Right ventricle myocardium superior (tissue), 1 donor: ENCODE data around the gene TMOD3. TPM values are rescaled to one million over a fixed set of nuclear protein-coding genes. Genes with fewer than 3 reads are reported as not detected.

Experiments used
- ATAC-seq: fragments of 200-7000 bp; cut with Tn5 transposase; one replicate; pipeline ENCODE4 v1.9.1; 2020; ENCODE audit warnings: mild to moderate bottlenecking; ENCODE audit not compliant: poor library complexity
- DNase-seq: peaks from one replicate; pipeline ENCODE4 v3.0.0-alpha.2; 2020
- intact Hi-C: fragments of 100-400 bp; cut with DNase I; formaldehyde crosslinking; loops from one replicate; pipeline ENCODE4 v1.11.2; 2022
- total RNA-seq: library from RNA; stranded (reverse); fragmentation: NEBNext Ultra II Directional; extraction: Animal tissue kit (Norgen Biotek cat#: 25700); gene quantifications from one replicate; pipeline ENCODE4 v1.2.1, GENCODE V29; 2021
- donor health status: DM: no; HTN: yes; CAD: no; lungs with severe emphysema.

The TMOD3 gene
- total RNA-seq, 1 donor from 2014 or later = 17.6 TPM

DNA sequence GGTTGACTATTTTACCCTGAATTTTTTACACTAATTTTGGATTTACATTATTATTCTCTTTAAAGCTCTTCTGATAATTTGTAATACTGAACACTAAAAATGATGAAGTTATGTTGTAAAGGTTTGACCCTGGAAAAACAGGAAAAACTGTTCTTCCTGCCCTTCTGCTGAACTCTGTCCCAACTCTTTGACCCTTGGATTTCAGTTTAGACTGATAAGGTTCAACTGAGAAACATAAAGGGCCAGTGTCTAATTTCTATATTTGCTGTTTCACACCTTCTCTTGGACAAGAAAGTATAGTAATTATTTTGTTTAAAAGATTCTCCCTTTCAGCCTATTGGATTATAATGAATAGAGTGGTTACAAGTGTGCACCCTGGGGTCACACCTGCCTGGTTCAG, 12.8 kb upstream of the TMOD3 start:
- intact Hi-C loops = no loop called here
- no peak for ATAC-seq
- no peak for DNase-seq

DNA sequence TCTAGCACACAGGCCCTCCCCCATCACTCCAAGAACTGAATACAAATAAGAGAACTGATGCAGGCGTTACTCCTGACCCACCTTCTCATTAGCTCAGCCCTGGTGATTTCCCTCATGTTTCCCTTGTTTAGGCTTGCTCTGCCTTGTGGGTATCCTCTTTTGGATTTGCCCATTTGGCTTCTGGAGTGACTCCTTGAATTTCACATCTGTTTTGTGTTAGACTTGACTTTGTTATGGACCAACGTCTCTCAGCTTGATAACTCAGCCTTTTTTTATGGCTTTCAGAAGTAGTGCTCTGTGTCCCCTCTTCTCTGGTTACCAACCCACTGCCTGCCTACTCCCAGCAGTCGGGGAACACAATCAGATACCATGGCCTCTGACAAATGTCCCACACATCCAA, 11.3 kb upstream of the TMOD3 start:
- intact Hi-C loops = no loop called here
- ATAC-seq = no peak
- no peak for DNase-seq

DNA sequence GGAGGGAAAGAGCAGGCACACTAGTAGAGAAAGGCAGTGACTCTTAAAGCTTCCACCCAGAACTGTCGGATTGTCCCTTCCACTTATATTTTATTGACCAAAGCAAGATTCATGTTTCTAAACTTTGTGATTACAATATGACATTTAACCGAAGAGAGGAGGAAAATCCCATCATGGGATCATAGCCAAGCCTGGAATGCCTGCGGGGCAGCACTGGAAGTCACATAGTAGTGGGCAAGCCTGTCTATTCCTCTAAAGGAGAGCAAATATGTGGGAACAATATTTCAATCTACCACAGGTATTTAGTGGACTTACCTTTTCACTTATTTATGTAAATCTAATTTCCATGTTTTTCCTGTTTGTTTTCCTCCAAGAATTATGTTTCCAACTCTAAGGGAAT, 3.8 kb upstream of the TMOD3 start:
- DNase-seq = no peak
- ATAC-seq = no peak
- intact Hi-C loops = no loop called here

DNA sequence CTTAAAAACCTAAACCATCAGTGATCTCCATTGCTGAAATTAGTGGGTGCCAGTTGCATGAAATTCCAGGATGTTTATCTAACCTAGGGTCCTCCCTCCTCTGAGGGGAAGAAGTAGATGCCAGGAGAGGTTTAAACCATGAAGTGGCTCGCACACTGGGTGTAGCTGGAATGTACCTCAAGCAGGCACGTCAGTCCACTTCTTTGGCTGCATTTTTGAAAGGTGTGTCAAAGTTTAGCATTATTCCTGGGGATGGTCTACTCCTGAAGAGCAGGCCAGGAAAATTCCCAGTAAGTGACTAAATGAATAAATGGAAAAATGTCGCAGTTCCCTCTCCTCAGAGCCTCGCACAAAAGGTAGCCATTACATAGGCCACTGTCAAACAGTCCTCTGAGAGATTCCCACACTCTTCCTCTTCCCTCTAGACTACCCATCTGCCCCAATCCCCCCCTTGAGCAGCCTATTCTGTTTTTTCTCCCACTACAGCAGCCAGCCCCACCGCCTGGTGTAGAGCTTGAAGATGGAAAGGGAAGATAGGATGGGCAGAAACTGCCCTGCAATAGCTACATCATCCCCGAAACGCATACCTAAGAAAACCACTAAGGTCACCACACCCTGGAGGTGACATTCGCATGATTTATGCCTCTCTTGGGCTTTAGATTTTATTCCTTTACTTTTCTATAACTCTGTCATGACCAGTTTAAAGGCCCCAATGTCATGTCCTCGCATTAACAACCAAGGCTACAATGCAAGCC, 655 bp upstream of the TMOD3 start:
- no peak for DNase-seq
- no peak for ATAC-seq
- intact Hi-C loops = no loop called here

DNA sequence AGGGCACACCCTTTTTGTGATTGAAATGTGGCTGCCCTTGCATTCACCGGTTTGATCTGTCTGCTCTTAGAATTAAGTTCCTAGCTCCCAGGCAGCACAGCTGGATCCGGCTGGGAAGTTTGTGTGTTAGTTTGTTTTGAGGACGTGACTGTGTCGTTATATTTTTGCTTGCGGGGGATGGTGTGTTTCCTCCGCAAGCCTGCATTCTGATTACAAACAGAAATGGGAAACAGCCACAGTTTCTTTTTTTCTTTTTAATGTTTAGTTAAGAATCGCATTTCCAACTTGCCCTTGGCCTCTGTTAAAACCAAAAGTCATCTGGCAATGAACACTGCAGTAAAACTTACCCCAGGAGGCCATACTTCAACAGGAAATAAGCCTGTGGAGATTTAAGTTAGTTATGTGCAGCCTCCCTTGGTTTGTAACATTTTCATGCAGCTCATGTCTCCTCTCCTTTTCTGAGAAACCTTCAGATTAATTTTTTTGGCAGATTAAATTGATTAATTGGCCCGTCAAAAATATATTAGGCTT, 888 bp downstream of the TMOD3 start:
- intact Hi-C loops = no loop called here
- DNase-seq = no peak
- peak; percentile 46 for ATAC-seq

DNA sequence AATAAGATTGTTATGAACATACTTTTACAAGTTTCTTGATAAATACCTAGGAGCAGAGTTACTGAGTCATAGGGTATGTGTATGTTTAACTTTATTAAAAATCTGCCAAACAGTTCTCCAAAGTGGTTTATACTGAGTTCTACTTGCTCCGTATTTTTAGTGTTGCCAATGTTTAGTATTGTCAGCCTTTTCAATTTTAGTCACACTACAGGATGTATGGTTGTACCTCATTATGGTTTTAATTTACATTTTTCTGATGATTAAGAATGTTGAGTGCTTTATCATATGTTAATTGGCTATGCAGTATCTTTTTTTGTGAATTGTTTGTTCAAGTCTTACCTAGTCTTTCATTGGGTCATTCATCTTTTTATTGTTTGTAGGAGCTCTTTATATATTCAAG, 4.3 kb downstream of the TMOD3 start:
- ATAC-seq = no peak
- intact Hi-C loops = no loop called here
- DNase-seq = no peak

DNA sequence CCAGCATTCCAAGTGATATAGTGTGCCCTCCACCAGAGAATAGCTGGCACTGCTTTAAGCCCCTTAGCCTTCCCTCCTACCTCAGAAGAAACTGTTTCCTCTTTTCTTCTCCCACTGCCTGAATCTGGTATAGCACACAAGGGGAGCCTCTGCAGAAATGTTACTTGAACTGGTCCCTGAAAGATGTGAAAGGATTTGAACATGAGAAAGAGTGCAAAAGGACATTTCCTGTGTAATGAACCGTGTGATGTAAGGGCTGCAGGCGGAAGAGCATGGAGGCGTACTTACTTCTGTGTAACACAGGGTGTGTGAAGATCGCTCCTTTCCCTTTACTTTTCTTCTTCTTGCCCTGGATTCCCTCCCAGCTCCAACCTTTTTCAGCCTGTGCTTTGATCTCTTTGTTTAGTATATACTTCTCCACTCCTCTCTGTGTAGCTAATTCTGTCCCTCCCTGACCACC, 8.4 kb downstream of the TMOD3 start:
- ATAC-seq = peak; percentile 22
- intact Hi-C loops = loop anchor here (5.0 kb wide), 1 partner anchor 34 kb away; no protein-coding TSS in a partner anchor
- no peak for DNase-seq

DNA sequence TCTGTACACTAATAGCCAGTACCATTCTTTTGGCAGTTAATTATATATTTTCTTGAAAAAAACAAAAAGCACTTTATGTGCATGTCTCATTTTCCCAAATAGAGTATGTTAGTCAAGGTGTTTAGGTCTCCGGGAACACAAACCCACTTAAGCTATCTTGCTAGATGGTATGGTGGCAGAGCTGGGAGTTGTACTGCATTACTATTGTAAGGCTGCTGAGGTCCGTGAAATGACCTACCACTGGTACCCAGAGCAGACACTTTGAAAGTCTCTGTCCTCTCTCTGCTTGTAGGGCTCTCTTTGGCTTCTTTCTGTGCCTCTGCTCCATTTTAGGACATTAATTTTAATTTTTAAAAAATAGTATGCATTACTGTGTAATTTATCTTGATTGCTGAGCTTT, 8.8 kb downstream of the TMOD3 start:
- ATAC-seq (no peak), DNase-seq (no peak)
- intact Hi-C loops = loop anchor here (5.0 kb wide), 1 partner anchor 34 kb away; no protein-coding TSS in a partner anchor

DNA sequence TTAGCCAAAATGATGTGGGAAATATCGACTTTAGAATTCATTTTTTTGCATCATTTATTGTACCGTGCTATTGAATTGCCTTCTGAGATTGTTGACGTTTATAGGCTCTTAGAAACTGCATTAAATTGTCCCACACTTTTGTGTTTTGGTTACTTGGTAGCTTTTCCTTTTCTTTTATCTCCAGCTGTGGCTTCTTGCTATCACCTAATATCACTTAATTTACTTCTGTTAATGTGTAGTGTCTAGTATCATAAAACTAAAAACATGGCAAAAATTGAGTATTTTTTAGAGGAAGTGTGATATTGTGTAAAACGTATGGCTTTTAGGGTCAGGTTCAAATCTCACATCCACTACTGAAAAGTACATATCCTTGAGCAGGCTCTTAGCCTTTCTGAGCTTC, 11.2 kb downstream of the TMOD3 start:
- no peak for DNase-seq
- ATAC-seq = no peak
- intact Hi-C loops = no loop called here

DNA sequence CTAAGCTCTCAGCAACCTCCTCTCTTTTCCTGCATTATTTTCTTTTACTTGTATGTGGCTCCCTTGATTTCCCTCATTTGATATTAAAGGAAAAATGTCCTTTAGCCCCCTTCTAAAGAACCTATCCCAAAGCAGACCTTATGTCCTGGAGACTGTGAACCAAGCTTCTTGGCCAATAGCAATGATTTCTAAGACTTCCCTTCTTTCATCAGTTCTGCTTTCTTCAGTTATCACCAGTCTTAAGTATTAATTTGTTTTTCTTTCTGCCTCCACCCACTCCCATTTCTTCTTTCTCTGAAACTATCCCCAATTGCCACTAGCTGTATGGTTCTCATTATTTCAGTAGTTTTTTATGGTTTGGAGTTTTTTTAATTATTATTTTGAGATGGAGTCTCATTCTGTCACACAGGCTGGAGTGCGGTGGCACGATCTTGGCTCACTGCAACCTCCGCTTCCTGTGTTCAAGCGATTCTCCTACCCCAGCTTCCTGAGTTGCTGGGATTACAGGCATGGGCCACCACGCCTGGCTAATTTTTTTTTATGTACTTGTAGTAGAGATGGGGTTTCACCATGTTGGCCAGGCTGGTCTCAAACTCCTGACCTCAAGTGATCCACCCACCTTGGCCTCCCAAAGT, 12.1 kb downstream of the TMOD3 start:
- intact Hi-C loops = no loop called here
- no peak for DNase-seq
- no peak for ATAC-seq

DNA sequence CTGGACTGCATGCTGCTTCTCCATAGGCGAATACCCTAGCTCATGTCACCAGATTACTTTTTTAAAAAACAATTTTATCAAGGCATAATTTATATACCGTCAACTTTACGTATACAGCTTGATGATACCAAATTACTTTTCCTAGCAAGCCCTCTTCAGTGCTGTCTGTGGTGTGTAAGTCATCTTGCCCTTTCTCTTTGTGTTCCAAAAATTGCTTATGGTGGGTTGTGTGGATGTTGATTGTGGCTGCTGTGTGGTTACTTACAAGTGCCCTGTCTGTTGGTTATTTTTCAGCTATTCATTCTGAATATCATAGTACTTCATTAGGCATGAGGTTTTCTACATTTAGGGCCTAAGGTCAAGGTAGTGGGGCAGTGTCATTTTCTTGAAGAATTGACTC, 12.8 kb downstream of the TMOD3 start:
- ATAC-seq (no peak), DNase-seq (no peak)
- intact Hi-C loops = no loop called here

DNA sequence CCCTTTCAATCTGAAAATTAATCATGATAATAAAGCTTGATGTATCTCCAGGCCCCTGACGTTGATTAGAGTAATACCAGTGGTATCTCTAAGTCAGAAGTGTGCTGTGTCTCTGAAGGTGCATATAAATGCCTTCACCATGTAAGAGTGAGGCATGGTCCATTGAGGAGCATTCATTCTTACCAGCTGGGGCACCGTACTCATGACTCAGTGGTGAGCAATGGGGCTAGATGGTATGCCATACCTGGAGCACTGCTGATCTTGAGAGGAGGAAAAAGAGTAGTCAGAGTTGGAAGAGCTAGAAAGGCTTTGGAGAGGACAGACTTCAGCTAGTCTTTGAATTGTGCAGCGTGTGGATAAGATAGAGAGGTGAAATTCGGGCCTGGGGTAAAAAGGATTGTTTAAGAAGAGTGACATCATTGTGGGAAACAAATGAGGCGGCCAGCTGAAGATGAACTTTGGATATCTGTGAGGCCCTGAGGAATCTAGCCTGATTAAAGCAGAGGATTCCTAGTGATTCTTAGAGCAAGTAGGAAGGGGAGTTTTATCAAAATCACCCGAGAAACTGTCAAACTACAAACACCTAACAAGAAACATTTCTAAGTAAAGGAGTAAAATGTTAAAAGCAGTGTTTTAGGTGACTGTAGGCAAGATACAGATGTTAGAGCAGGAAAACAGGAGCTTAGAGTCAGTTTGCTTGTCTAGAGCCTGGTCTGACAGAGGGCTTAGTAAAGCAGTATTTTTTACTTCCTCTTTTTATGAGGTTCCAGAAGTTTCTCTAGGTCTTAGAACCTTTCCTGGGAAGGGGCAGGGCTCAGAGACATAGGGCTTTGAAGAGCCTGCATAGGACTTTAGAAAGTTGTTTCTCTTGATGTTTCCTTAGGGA, 13.6 kb downstream of the TMOD3 start:
- ATAC-seq = no peak
- intact Hi-C loops = no loop called here

DNA sequence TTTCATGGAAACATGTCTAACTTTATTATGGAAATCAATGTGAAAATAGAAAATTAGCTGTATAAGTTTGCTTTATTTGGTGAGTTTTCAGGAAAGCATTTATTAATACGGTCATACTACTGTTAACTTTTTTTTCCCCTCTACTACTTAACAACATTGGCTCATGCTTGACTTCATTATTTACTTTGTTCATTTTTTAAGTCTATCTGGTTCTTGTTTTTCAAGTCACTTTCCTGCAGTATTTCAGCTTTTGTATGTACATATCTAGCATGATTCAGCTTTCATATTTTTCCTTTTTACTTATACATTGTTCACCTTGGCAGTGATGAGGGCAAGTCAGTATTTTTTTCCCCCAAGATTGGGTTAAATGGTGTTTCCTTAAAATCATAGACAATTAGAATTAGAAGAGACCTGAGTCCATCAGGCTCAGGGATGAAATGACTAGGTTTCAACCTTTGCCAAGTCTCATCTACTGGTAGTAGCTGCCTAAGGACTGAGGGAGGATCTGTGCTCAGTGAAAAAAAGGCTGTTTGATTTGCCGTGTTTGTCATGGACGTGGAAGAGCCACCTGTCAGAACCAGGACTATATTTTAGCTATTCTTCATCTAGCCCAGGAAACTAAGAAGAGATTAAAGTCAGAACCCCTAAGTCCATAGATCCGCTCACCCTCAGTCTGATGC, 15.4 kb downstream of the TMOD3 start:
- intact Hi-C loops = no loop called here
- ATAC-seq (no peak), DNase-seq (no peak)

More for the DNA sequence above, 13.6 kb downstream of the TMOD3 start:
- DNase-seq = no peak

DNA sequence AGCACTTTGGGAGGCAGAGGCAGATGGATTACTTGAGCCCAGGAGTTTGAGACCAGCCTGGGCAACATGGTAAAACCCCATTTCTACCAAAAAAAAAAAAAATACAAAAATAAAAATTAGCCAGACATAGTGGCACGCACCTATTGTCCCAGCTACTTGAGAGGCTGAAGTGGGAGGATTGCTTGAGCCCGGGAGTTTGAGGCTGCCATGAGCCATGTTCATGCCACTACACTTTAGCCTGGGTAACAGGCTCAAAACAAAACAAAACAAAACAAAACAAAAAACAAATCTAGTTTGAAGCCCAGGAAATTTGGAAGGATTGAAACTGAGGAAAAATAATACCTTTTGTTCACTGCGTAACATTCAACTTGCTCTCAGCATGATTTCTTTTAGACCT, 16.6 kb downstream of the TMOD3 start:
- ATAC-seq (no peak), DNase-seq (no peak)
- intact Hi-C loops = no loop called here

DNA sequence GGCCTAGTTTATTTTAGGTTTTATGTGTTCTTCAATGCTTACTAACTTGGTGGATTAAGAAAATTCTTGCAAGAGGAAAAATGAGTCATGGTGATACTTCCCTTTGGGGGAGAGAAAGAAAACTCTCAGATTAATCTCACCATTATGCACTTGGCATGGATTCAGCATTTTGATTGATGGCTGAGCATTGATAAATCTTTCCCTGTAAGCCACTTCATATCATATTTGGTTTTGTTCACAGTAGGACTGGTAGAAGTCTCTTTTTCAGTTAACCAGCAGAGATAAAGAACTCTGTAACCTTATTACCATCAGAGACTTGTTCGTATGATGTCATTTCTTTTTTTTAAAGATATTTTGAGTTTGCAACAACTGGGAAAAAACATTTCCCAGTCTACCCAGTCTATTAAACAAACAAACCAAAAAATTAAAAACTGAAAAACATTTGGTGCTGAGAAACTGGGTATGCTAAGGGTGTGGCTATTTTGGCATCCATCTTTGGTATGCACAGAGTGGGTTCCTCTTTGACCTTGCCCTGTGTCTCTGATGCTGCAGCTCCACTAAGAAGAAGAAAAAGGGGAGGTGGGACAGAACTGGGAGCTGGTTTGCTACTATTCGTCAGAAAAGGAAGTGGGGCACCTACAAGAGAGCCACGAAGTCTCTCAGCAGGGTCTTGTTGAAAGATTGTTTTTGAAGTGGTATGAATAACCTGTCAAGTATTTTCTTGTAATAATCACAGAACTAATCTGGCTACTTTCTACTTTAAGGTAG, 17.2 kb downstream of the TMOD3 start:
- ATAC-seq = peak; percentile 29
- intact Hi-C loops = no loop called here

DNA sequence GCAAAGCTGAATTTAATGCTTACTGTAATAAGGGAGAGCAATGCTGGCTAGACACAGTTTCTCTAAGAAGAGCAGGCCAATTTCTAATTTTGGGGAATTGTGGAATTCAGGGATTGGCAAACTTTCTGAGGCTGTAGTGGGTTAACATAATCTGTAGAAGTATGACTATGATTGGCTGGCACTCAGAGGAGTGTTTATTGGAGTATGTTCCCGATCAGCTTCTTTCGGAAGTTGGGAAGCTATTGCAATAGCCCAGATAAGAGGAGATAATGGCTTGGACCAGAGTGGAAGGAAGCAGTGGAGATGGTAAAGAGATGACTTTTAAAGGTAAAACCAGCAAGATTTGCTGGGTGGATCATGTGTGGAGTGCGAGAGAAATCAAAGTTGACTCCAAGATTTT, 19.4 kb downstream of the TMOD3 start:
- DNase-seq (no peak), ATAC-seq (no peak)
- intact Hi-C loops = no loop called here

More for the DNA sequence above, 17.2 kb downstream of the TMOD3 start:
- no peak for DNase-seq

DNA sequence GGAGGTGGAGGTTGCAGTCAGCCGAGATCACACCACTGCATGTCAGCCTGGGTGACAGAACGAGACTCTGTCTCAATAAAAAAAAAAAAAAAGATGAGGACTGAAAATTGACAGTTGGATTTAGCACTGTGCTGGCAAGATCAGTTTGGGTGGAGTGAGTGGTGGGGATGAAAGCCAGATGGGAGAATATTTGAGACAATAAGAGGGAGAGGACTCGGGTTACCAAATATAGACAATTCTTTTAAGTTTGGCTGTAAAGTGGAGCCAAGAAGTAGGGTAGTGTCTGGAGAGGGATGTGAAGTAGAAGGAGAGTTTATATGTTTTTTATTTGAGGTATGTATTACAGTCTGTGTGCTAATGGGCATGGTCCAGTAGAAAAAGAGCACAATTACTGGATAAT, 20.4 kb downstream of the TMOD3 start:
- intact Hi-C loops = no loop called here
- no peak for DNase-seq
- no peak for ATAC-seq

DNA sequence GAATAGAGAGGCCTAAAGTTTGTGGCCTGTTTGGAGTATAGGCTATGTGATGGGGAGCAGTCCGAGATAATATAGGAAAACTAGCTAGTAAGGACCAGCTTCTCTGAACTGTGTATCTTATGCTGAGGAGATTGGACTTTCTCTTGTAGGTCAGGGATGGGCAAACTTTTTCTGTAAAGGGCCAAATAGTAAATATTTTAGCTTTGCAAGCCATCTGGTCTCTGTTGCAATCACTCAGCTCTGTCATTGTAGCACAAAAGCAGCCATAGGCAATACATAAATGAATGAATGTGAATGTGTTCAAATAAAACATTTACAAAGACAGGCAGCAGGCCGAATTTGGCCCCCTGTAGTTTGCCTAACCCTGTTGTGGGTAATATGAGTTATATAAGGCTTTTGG, 24.5 kb downstream of the TMOD3 start:
- no peak for ATAC-seq
- no peak for DNase-seq
- intact Hi-C loops = no loop called here
